Stimulated activated naive CD8-positive, alpha-beta T cell treated with anti-CD3 and anti-CD28 coated beads, Interleukin-15, Interleukin-2, amounts not matched to agents 100 ng/mL and 50 ng/mL, for 24 hours (primary cell): ENCODE measurements around the gene CNNM3.

Experiments
- H3K27ac Mint-ChIP-seq: one replicate; pipeline ENCODE4 v1.8.0; 2021; ENCODE audit warnings: mild to moderate bottlenecking, mixed read lengths
- H3K27me3 Mint-ChIP-seq: one replicate; pipeline ENCODE4 v1.8.0; 2021; ENCODE audit warnings: mixed read lengths
- H3K36me3 Mint-ChIP-seq: one replicate; pipeline ENCODE4 v1.8.0; 2021; ENCODE audit warnings: low read depth, mixed read lengths
- H3K4me1 Mint-ChIP-seq: one replicate; pipeline ENCODE4 v1.8.0; 2021; ENCODE audit warnings: low read depth, mixed read lengths
- H3K4me3 Mint-ChIP-seq: one replicate; pipeline ENCODE4 v1.8.0; 2021; ENCODE audit warnings: mild to moderate bottlenecking, mixed read lengths
- H3K9me3 Mint-ChIP-seq: one replicate; pipeline ENCODE4 v1.8.0; 2021; ENCODE audit warnings: mixed read lengths

Gene CNNM3

DNA sequence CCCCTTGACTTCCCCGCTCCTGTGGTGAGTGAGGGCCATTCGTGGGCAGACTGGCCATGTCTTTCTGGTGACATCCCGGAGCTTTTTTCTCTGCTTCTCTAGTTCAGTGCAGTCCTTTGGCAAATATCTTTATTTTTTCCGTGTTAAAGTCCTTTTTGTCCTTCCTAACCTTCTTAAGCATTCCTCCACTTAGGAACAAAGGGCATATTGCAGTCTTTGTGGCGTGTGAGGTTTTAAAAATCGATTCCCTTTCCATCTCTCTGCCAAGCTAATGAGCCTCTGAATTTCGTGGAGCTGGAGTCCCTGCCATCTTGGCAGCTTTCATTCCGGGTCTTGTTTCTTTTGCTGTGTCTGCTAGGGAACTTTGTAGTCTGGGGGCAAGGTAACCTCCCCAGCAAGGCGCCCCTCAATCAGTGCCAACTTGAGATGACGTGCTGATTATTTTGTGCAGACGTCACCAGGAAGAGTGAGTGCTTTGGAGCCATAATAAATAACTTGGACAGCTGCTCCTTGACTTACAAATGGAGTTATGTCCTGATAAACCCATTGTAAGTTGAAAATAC, 5.1 kb downstream of the CNNM3 start:
- H3K4me1 Mint-ChIP-seq, result peaks cover 48% of the 10 kb centered on the region
- no peaks in the 10 kb centered on the region for H3K9me3 Mint-ChIP-seq
- no peak overlapping the region for H3K27ac Mint-ChIP-seq
- H3K4me3 Mint-ChIP-seq, result peak overlapping the region; percentile 15
- no peaks in the 10 kb centered on the region for H3K27me3 Mint-ChIP-seq
- peaks cover 25% of the 10 kb centered on the region for H3K36me3 Mint-ChIP-seq

DNA sequence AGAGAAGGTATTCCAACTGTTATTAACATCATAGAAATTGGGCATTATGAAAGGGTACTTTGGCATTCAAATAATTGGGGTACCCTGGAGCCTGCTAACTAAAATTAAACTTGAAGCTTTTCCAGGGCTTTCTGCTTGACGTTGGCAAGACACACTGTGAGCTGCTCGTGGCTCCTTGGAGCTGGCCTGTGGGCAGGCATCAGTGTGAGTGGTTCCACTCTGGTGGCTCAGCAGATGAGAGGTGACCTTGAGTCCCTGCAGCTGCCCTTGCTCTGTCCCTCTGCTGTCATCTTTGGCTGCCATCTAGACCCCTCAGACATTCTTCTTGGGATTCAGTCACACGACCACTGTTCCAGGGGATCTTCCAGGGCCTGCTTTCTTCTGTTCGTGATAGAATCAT, 6.7 kb downstream of the CNNM3 start:
- Mint-ChIP-seq H3K4me3 (no peak overlapping the region), H3K9me3 (no peaks in the 10 kb centered on the region), H3K36me3 (peaks cover 29% of the 10 kb centered on the region), H3K27ac (no peak overlapping the region), H3K4me1 (peaks cover 40% of the 10 kb centered on the region), H3K27me3 (no peaks in the 10 kb centered on the region)

DNA sequence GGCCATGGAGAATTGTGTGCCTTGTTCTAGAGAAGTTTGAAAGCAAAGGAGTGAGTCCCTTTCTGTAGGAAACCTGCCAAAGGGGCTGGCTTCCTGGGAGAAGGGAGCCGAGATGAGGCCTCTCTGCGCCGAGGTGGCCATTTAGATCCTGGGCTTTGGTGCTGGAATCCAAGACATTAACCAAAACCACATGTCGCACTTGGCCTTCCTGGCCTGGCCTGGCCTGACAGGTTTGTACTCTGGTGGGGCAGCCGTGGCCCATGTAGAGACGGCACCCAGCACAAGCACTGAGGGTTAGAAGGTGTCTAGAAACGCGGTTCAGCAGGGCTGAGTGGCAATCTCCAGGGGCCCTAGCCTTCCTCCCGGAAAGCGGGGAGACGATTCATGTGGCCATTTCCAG, 7.1 kb downstream of the CNNM3 start:
- H3K4me1 Mint-ChIP-seq, result peaks cover 36% of the 10 kb centered on the region
- no peaks in the 10 kb centered on the region for H3K9me3 Mint-ChIP-seq
- peaks cover 33% of the 10 kb centered on the region for H3K36me3 Mint-ChIP-seq
- H3K27me3 Mint-ChIP-seq, result no peaks in the 10 kb centered on the region
- no peak overlapping the region for H3K27ac Mint-ChIP-seq
- no peak overlapping the region for H3K4me3 Mint-ChIP-seq

DNA sequence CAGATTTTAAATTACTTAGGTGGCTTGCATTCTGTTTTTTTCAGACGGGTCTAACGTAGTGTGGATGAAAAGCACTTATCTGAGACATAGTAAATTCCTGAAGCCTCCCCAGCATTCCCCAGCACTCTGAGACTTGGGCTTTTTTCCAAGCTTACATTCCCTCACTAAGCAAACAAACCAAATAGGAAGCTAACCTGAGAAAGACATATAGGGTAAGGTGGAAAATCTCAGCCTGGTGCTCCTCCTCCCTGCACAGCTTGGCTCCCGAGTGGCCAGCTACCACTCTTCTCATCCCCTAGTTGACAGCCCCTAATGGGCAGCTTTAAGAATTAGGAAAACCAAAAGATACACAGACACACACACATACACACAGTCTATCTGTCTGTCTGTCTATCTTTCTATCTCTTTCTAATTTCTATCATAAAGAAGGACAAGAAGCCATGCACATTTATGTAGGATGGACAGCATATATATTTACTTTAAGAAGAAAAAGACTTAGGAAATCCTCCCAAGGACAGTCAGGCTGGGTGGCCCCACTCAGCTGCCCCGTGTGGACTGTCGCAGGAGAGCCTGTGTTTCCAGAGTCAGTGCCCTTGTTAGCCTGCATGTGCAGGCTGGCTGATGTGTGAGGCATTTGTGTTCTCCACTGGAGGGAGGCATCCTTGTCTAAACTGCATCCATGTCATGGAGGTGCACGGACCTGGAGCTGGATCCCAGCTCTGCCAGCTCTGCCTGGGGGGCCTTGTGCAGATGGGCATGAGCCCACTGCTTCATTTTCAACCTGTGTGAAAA, 8.2 kb downstream of the CNNM3 start:
- Mint-ChIP-seq H3K27me3 (no peaks in the 10 kb centered on the region), H3K4me1 (peaks cover 25% of the 10 kb centered on the region), H3K27ac (no peak overlapping the region), H3K9me3 (no peaks in the 10 kb centered on the region), H3K4me3 (no peak overlapping the region), H3K36me3 (peaks cover 35% of the 10 kb centered on the region)

DNA sequence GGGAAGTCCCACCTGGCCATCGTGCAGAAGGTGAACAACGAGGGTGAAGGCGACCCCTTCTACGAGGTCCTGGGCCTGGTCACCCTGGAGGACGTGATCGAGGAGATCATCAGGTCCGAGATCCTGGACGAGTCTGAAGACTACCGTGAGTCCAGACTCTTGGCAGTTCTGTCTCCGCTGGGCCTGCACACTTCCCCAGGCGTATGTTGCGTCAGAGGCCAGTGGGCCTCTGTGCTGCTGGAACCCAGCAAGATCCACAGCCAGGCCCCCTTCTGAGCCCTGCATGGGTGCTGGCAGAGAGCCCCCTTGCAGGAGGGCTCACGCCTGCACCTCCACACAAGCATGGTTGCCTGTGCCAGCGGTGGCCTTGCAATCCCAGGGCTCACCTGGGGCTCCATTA, 9.0 kb downstream of the CNNM3 start:
- Mint-ChIP-seq H3K4me1 (peaks cover 17% of the 10 kb centered on the region), H3K36me3 (peaks cover 34% of the 10 kb centered on the region), H3K27me3 (no peaks in the 10 kb centered on the region), H3K4me3 (no peak overlapping the region), H3K27ac (no peak overlapping the region), H3K9me3 (no peaks in the 10 kb centered on the region)

DNA sequence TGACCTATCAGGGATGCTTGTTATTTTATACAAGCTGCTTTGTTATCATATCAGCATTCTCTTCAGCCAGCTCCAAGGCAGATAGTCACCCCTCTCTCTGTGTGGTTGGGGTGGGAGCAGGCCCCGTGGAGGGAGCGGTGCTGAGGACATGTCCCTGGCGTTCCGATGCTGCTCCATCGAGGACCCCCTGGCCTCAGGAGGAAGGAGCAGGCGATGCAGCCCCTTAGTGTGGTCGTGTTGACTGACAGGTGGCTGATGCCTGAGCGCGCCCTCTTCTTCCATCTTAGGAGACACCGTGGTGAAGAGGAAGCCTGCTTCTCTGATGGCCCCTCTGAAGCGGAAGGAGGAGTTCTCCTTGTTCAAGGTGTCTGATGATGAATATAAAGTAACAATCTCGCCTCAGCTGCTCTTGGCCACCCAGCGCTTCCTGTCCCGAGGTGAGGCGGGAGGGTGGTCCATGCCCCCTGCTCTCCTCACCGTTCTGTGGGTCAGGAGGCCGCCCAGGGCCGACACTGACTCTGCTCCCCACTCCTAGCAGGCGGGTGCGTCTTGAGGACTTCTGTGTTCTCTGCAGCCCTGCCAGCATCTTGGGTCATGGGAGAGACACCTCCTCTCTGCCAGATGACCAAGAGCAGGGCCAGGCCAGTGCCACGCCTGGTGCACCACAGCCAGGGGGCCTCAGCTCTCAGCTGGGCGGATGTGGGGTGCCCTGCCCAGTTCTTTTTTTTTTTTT, 10.6 kb downstream of the CNNM3 start:
- peaks cover 31% of the 10 kb centered on the region for H3K36me3 Mint-ChIP-seq
- peaks cover under 1% of the 10 kb centered on the region for H3K4me1 Mint-ChIP-seq
- no peaks in the 10 kb centered on the region for H3K27me3 Mint-ChIP-seq
- H3K9me3 Mint-ChIP-seq, result no peaks in the 10 kb centered on the region
- no peak overlapping the region for H3K4me3 Mint-ChIP-seq
- H3K27ac Mint-ChIP-seq, result no peak overlapping the region

DNA sequence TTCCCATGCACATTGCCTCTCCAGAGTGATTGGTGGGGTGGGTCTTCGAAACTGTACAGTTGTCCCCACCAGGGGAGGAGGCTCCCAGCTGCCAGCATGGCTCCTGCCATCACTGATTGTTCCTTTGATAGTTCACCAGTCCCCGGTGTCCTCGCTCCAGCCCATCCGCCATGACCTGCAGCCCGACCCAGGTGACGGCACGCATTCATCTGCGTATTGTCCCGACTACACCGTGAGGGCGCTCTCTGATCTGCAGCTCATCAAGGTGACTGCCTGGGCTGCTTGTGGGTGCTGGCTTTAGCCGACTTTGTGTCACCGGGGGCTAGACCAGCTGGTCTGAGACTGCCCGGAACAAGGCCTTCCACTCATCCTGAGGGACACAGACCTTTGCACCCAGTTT, 12.4 kb downstream of the CNNM3 start:
- Mint-ChIP-seq H3K4me3 (no peak overlapping the region), H3K9me3 (no peaks in the 10 kb centered on the region), H3K27ac (no peak overlapping the region), H3K27me3 (no peaks in the 10 kb centered on the region), H3K36me3 (peaks cover 36% of the 10 kb centered on the region), H3K4me1 (no peaks in the 10 kb centered on the region)

DNA sequence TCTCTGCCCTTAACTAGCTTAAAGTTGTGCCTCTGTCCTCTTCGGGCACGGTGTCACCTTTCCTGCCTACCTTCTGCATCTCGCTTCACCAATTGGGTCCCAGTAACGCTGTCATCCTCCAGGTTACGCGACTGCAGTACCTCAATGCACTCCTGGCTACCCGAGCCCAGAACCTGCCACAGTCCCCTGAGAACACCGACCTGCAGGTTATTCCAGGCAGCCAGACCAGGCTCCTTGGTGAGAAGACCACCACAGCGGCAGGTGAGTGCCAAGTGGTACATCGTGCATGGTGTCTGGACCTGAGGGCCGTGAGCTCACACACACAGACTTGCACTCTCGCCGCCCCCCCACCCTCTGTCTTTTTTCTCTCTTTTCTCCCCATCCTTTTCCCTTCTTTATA, 12.8 kb downstream of the CNNM3 start:
- no peak overlapping the region for H3K4me3 Mint-ChIP-seq
- H3K36me3 Mint-ChIP-seq, result peaks cover 39% of the 10 kb centered on the region
- H3K9me3 Mint-ChIP-seq, result no peaks in the 10 kb centered on the region
- H3K27me3 Mint-ChIP-seq, result no peaks in the 10 kb centered on the region
- H3K4me1 Mint-ChIP-seq, result no peaks in the 10 kb centered on the region
- H3K27ac Mint-ChIP-seq, result no peak overlapping the region

DNA sequence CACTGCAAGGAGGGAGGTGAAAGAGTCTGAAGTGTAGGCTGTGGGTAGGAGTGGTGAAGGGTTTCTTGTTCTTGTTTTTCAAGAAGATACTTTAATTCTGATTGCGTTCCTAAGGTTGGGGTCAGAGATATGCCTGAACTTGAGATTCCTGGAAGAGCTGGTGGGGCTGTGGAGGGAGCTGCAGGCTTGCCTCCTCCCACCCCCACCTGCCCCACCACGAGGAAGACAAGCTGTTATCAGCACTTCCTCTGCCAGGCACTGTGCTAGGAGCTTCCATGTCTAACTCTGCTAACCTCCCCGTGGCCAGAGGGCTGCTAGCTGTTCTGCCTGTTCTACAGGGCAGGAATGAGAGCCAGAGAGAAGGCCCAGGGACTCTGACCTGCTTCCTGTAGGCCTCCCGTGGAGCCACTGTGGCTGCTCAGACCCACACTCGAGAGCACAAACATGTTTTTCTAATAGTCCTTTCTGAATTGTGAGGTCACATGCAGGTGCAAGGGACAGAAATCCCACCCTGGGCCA, 14.0 kb downstream of the CNNM3 start:
- H3K4me3 Mint-ChIP-seq, result no peak overlapping the region

DNA sequence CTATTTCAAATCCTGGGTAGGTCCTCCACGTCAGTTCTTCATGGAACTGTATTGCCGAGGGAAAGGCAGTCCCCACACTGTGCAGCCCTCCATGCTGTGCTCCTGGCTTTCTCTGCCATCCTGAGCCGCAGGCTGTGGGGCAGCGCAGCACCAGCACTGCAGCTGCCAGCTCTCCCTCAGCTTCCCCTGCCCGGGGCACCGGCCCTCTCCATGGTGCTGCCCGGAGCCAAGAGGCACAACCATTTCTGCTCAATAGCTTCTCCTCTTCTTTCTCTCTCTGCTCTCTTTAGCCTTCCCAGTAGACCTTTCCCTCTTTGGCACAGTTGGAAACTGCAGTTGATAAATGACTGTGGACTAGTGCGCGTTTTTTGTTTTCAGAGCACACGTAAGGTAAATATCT, 15.6 kb downstream of the CNNM3 start:
- Mint-ChIP-seq H3K27ac (no peak overlapping the region), H3K9me3 (no peaks in the 10 kb centered on the region), H3K4me1 (no peaks in the 10 kb centered on the region), H3K27me3 (no peaks in the 10 kb centered on the region), H3K36me3 (peaks cover 42% of the 10 kb centered on the region), H3K4me3 (no peak overlapping the region)

More for the DNA sequence above, 14.0 kb downstream of the CNNM3 start:
- no peaks in the 10 kb centered on the region for H3K9me3 Mint-ChIP-seq
- H3K36me3 Mint-ChIP-seq, result peaks cover 39% of the 10 kb centered on the region
- no peak overlapping the region for H3K27ac Mint-ChIP-seq
- no peaks in the 10 kb centered on the region for H3K4me1 Mint-ChIP-seq
- H3K27me3 Mint-ChIP-seq, result no peaks in the 10 kb centered on the region

DNA sequence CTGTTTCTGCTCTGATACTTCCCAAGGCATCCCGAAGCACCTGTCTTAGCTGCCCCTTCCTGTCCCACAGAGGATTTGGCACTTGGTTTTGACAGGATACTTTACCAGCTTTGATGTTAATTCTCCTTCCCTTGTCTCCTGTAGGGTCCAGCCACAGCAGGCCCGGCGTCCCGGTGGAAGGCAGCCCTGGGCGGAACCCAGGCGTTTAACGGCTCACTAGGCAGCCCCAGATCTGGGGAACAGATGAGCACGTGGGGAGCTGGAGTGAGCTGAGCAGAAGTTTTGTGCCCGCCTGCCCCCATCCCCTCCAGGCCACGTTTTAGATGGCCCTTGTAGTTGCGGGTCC, 16.3 kb downstream of the CNNM3 start:
- Mint-ChIP-seq H3K36me3 (peaks cover 42% of the 10 kb centered on the region), H3K4me3 (no peak overlapping the region), H3K27ac (no peak overlapping the region), H3K9me3 (no peaks in the 10 kb centered on the region), H3K27me3 (no peaks in the 10 kb centered on the region), H3K4me1 (no peaks in the 10 kb centered on the region)

DNA sequence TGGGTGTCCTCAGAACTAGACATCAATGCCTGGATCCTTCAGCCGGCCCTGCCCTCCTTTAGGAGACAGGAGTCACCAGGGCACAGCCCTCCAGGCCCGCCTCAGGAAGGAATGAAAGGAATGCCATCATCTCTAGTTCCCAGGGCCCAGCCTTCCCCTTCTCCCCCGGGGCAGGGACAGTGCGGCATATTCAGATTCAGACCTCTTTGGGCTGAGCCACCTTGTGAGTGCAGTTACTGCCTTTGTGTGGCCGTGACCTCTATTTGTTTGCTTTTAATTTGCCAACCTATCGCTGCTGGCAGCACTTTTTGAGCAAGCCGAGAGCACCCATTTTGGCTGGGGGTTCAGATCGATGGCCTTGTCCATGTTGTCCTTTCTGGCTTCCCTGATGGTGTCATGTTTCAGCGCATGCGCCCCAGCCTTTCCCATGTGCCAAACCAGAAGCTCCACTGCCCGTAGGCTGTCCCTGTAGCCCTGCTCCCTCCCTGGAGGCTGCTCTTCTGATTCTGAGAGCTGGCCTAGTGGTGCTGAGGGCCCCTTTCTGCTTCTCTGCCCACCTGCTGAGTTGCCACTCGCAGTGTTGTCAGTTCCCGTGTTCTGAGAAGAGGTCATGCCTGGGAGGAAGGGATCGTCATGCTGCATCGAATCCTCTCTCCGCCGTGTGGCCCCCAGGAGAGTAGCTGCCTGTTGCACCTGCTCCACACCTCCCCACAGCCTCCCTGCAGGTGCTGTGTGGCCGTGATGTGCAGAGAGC, 16.9 kb downstream of the CNNM3 start:
- H3K27me3 Mint-ChIP-seq, result no peaks in the 10 kb centered on the region
- no peak overlapping the region for H3K27ac Mint-ChIP-seq
- no peaks in the 10 kb centered on the region for H3K9me3 Mint-ChIP-seq
- peaks cover 37% of the 10 kb centered on the region for H3K36me3 Mint-ChIP-seq
- no peak overlapping the region for H3K4me3 Mint-ChIP-seq
- no peaks in the 10 kb centered on the region for H3K4me1 Mint-ChIP-seq

DNA sequence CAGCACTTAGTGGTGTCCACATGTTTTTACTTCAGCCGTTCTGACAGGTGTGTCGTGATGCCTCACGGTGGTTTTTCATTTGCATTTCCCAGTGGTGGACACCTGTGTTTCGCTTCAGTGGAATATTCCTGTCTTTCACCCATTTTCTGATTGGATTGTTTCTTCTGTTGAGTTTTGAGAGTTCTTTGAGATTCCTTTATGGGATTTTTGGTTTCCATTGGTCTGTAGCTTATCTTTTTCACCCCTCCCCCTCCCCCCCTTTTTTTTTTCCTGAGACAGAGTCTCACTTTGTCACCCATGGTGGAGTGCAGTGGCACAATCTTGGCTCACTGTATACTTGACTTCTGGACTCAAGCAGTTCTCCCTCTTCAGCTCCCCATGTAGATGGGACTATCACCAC, 19.8 kb downstream of the CNNM3 start:
- Mint-ChIP-seq H3K4me1 (peaks cover 10% of the 10 kb centered on the region), H3K36me3 (peaks cover 20% of the 10 kb centered on the region), H3K4me3 (no peak overlapping the region), H3K9me3 (no peaks in the 10 kb centered on the region), H3K27me3 (no peaks in the 10 kb centered on the region), H3K27ac (no peak overlapping the region)

DNA sequence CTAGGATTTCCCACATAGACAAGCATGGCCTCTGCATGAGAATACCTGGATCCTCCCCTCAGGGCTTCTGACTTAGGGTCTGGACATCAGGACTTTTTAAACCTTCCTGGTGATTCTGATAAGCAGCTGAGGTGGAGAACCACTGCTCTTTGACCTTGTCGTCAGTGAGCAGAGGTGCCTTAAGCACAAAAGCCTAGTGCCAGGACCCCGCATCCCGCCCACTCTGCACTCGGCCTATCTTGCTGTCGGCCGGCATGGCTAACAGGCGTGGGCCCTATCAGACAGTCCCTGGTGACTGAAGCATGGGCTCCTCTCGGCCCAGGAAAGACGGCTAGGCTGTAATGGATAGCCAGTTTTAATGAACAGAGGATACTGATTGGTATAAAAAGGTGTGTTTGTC, 21.5 kb downstream of the CNNM3 start:
- Mint-ChIP-seq H3K36me3 (peaks cover 12% of the 10 kb centered on the region), H3K4me1 (peaks cover 19% of the 10 kb centered on the region), H3K27me3 (no peaks in the 10 kb centered on the region), H3K9me3 (no peaks in the 10 kb centered on the region), H3K4me3 (no peak overlapping the region), H3K27ac (no peak overlapping the region)
